ENCODE data around the gene UCP1.
A peak's percentile ranks its signal among the peaks of the same experiment; 100 is the strongest.

DNA sequence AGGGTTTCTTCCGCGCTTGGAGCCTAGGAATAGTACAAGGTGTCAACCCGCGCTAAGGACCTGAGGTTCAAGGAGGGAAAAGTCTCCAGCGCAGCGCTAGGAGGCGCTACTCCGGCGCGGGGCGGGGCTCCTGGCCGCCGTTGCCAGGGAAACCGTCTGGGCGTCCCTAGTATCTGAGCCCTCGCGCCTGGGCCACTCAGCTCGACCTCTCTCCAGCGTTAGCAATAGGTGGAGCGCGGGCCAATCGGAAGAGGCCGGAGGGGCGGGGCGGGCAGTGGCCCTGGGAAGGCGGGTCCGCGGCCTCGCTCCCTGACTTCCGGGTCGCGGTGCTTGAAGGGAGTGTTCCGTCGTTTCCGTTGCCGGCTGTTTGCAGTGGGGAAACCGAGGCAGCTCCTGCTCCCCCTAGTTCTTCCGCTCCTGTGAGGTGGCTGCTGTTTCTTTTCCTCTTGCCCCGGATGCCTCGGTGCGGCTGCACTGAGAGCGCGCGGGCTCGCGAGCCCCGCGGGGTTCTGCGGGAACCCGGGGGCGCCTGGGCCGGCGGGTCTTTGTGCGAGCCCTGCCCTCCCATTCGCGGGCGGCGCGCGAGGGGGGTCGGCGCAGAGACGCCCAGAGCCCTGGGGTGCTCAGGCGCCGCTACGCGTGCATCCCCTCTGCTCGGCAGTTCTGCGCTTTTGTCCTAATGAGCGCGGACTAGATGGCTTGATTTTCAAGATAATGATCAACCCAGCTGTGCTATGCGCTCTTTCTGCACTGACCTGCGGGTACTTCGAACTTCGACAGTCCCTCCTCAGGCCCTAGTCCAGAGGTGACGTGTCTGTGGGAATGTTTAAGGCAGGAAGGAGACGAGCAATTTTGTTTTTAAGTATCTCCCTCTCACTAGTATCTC, 44.7 kb downstream of the UCP1 start, which contains the start of gene ELMOD2:
- TF ChIP-seq CTCF (IDR thresholded peaks at IDR 0.05; ENCODE audit: insufficient read depth, low read depth, low read length) (peak; percentile 80), EZH2 (IDR thresholded peaks at IDR 0.05; ENCODE audit: insufficient read depth, low read length) (no peak)

All from astrocyte (in vitro differentiated cells and primary cell).